Measurements from ENCODE around the gene SLC25A33.

SLC25A33 gene

DNA sequence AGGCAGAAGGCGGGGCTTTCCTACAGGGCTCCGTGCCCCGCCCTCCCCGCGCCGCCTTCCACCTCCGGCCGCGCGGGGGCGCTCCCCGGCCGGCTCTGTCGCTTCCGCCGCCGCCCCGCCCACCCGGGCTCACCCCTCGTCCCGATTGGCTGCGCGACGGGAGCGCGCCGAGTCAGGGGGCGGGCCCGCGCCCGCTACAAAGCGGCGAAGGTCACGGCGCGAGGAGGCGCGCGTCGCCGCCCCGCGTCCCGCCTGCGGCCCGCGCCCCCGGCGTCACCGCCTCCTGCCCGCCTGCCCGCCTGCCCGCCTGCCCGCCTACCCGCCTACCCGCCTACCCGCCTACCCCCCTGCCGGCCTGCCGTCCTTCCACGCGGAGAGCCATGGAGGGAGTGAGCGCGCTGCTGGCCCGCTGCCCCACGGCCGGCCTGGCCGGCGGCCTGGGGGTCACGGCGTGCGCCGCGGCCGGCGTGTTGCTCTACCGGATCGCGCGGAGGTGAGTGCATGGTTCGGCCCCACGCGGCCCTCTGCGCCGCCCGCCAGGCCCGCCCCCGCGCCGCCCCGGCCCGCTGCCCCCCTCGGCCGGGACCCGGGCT is 49.4 kb downstream of the SLC25A33 start, which contains the start of gene TMEM201:
TMEM201 (plus strand) TSS at position 361 of the 593 bp plus-strand sequence; CDS start at position 381, 20 bp downstream.
- peak; percentile 92 for DNase-seq (ENCODE audit: low spot score)

DNA sequence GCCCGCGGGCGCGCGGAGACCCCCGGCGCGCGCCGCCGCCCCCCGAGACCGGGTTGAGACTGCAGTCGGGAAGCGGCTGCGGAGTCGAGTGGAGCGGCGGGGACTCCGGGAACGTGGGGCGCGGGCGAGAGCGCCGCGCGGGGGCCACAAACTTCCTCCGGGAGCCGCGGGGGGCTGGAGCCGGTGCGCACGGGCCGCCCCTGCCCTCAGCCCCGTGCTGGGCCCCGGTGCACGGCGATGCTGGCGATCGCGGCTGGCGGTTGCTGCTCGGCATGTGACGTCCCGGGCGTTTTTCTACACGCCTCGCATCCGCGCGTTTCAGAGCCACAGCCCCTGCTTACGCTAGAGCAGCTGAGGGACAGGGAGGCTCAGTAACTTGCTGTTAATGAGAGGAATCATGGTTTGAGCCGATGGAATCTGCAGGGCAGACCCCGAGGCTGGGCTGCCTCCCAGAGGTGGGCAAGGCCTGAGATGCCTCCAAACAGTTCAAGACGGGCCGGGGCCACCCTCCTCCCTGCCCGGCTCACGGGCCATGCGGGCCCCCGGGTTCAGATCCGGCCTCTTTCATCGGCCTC is 50.0 kb downstream of the SLC25A33 start:
- DNase-seq (ENCODE audit: low spot score), result no peak

DNA sequence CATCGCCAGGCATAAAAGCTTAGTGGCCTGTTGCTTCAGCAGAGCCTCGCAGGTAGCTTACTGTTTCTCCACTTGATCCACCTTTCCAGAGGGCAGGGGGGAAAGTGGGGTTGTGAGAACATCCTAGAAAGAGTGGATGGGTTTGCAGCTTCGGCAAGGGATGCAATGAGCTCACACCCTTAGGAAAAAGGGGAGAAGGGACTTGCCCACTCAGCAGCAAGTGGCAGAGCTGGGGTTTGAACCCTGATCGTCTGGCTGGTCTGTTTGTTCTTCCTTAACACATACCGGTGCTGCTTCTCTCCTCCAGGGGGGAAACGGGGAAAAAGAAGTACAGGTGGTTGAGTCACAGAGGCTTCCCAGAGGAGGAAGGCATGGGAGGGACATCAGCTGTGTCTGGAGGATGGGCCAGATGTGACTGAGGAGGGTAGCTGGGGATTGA is 50.5 kb downstream of the SLC25A33 start:
- DNase-seq (ENCODE audit: low spot score), result no peak

DNA sequence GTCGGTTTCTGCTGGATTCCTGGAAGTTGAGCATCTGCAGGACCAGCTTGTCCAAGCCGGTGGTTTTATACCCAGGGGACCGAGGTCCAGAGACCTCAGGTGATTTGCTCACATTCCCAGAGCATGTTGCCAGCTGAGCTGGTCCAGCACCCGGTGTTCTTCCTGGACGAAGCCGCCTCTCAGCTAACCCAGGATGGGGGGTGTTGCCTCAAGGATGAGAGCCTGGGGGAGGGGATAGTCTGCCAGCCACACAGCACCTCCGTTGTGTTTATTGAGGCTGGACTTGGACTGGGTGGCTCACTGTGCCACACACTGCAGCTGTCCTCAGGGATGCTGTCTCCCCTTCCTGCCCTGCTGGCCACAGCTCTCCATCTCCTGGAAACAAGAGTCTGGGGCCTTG is 50.9 kb downstream of the SLC25A33 start:
- DNase-seq (ENCODE audit: low spot score), result no peak

DNA sequence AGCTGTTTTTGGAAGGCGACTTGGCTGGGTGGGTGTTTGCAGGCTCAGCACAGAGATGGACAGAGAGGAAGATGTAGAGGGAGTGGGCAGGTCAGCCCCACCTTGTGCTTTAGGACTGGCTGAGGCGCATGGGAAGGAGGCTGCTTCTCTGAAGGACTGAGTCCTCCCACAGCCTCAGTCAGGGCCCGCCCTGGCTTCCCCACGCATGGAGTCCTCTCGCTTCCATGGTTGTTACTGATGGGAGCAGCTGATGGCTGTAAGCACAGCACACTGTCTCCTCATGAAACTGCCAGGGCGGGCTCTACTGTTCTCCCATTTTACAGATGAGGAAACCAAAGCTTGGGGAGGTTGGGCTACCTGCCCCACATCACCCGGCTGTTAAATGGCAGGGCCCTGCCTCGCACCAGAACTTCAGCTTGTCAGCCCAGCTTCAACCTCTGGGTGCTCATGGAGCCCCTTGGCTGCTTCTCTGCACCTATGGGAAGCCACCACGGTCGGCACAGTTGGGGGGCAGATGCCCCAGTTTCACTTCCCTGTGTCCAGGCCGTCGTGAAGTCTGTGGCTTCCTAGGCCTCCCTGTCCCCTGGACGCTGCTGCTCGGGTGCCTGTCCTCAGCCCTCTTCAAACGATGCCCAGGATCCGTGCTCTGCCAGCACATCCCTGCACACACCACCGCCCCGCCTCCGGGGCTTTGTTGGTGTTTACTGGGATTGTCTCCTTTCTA is 51.8 kb downstream of the SLC25A33 start:
- no peak for DNase-seq (ENCODE audit: low spot score)

DNA sequence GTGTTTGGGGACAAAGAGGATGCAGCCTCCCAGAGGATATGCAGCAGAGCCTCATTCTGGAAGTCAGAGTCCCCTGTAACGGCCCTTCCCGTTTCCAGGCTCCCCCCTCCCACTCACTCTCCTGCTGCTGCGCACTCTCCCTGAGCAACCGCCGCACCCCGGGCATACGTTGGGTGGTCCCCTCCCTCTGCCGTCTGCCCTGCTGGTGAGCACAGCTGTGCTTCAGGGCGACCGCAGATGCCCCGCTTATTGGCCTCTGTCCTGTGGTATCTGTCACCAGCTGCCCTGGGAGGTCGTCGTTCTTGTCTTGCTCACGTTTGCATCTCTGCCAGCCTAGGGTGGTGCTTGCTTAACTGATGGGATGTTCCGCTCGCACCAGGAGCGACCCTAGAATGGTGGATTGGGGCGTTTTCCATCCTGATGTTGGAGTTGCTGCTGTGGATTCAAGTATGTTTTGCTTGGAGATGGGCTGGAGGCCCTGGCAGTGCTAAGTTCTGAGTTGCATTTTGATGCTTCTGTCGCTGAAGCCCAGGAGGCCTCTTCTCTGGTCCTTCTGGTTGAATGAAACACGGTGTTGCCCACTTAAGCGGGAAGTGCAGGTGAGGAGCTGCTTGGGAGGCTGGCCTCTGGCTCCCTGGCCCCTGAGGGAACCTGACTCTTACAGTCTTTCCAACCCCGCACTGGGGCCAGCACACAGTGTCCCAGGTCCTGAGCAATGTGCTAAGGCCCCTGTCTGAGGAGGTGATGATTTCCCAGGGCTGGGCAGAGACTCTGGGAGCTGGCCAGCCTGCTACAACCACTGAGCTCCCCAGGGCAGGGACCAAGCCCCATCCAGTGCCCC is 52.6 kb downstream of the SLC25A33 start:
- no peak for DNase-seq (ENCODE audit: low spot score)

DNA sequence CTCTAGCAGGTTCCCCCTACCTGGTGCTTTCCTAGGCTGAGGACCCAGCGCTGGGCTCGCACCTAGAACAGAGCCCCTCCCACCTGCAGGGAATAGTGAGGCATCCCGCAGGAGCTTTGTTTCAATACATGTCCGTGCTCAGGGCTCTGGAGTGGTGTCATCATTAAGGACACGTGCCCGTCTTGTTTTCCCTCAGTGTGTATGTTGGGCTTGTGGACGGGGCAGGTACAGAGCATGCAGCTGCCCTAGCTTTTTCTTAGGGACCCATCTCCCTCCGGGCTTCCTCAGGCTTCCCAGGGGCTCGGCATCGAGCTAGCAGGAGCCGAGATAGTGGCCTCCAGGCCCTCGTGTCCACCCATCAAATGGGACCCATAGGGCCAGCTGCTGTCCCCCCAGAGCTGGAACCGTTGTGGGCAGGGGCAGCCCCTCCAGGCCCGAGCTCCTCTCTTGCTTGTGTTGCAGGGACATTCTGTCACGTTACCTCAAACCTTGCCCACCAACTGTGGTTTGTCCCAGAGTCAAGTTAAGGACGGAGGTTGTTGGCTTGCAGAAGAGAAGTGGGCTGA is 53.3 kb downstream of the SLC25A33 start:
- DNase-seq (ENCODE audit: low spot score), result no peak

DNA sequence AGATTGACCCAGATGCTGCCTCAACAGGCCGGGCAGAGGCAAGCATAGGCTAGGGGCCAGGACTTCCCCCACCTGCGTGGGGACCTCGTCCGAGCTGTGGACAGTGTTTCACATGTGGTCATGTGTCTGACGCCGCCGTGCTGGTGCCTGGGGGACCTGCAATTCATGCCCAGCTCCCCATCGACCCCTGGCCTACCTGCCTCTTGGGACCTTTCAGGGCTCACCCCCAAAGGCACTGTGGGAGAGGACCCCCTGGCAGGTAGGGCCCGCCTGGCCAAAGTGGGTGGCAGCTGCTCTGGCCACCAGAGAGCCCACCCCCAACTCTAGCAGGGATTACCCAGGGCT is 53.9 kb downstream of the SLC25A33 start:
- DNase-seq (ENCODE audit: low spot score), result no peak

DNA sequence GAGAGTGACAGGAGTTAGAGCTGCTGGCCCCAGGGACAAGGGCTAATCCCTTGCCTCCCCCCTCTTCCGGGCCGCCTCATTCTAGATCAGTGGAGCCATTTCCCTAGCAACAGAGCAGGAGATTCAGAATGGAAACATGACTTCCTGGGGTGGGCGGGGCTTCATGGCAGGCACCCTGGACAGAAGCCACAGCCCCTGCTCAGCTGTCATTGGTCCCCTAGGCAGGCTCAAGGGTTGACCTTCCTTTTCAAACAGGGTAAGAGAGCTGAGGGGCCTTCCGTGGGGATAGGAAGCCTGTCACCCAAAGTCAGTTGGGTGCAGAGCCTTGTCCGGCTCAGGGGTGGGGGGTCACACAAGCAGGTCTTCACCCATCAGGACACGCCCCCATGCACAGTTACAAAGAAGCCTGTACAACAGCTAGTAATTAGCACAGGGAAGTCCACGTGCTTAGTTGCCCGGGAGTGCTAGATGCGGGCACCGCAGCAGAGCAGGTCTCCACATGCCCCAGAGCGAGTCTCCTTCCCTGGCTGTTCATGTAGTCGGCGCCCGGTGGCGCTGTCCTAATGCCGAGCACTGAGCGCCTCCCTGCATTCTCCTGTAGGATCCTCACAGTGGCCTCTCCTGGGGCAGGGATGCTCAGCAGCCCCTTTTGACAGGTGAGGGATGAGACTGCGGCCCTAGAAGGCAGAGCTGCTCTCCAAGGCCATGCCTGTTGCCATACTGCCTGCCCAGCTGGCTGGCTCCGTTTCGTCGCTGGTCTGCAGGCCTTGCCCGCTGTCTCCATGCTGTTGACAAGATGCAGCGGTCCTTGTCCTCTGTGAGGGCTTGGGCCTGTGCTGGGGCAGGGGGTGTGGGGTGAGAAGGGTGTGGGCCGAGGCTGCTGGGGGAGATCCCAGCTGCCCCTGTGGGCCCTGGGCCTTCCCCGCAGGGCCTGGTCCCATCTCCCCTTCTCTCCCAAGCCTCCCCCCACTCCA is 54.5 kb downstream of the SLC25A33 start:
- DNase-seq (ENCODE audit: low spot score), result peak; percentile 69

DNA sequence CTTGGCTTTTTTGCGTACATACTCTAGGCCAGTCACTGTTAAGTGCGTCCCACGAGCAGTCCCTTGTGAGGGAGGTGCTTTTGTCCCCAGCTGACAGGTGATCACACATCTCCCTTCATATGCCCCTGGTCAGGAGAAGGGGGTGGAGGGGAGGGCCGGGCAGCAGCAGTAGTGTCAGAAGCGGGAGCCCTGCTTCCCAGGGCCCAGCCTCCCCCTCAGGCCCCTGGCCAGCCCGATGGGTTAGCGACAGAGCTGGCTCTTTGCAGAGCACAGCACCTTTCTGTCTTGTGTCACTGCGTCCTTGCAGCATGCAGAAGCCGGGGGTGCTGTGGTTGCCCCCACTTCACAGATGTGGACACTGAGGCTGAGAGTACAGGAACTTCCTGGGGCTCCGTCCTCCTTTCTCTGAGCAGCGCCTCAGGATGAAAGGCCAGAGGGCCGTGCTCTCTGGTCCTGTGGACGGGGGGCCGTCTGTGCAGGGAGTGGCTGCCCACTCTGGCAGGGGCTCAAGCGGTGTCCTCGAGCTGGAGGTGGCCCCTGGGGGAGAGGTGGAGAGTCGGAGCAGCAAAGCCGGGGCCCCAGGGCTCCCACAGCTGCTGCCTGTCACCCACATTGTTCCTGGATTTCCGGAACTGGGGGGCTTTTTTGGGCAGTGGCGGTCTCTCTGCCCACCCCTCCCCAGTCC is 55.3 kb downstream of the SLC25A33 start:
- DNase-seq (ENCODE audit: low spot score), result no peak

DNA sequence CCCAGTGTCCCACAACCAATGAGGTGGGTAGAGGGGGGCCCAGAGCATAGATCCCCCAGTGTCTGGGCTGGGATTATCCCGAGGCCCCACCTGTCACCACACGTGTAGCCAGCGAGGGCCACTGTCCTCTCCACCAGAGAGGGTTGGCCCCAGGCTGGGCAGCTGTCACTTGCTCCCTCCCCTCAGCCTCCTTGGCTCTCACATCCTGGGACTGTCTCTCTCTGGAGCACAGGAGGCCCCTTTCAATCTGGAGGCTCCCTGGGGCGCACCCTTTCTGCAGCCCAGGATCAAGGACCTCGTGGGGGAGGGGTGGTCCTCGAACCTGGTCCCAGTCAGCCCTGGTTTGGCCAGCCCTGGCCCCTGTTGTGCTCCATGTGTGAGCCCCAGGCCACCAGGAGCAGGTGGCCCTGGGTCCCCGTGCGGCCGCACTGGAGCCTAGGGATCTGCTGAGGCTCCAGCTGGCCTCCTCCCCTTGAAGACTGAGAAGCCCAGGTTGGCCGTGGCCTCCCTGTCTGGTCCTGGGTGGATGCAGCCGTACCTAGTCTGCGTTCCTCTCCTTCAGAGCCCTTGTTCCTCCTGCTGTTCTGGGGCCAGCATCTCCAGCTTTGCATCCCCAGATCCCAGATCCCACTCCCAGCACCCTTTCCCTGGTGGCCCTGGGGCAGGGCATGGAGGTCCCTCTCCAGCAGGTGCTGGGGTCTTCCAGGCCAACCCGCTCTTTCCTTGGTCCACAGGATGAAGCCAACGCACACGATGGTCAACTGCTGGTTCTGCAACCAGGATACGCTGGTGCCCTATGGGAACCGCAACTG is 56.1 kb downstream of the SLC25A33 start:
- no peak for DNase-seq (ENCODE audit: low spot score)

DNA sequence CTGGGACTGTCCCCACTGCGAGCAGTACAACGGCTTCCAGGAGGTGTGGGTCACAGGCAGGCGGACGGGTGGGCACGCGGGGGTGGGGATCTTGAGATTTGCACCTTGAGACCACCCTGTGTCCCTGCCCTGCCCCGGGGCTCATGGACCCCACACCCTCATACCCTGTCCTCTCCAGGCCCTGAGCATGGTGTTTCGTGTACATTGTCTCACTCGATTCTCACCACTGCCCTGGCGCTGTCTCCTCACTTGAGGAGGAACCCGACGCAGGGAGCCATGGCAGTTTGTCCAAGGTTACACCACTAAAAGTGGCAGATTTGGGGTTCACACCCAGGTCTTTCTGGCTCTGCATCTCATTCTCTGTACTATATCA is 56.7 kb downstream of the SLC25A33 start:
- DNase-seq (ENCODE audit: low spot score), result no peak

DNA sequence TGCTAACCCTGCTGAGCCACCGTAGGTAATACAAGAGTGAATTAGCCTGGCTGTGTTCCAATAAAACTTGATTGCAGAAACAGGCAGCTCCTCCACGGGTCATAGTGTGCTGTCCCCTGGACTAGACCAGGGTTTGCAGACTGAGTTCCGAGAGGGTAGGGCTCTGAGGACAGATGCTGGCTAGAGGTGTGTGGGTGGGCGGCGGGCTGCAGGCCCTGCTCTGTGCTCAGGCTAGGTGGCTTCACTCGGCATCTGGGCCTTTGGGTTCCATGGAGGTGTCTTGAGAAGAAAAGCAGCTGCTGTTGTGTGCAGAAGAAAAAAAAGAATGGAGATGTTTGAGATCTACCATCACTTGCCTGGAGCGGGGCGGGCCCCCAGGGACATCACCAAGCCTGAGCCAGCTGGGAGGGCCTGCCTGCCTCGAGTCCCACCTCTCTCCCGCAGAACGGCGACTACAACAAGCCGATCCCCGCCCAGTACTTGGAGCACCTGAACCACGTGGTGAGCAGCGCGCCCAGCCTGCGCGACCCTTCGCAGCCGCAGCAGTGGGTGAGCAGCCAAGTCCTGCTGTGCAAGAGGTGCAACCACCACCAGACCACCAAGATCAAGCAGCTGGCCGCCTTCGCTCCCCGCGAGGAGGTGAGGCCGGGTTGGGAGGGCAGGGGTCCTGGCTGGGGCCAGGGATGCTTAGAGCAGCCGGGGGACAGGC is 57.3 kb downstream of the SLC25A33 start:
- no peak for DNase-seq (ENCODE audit: low spot score)

DNA sequence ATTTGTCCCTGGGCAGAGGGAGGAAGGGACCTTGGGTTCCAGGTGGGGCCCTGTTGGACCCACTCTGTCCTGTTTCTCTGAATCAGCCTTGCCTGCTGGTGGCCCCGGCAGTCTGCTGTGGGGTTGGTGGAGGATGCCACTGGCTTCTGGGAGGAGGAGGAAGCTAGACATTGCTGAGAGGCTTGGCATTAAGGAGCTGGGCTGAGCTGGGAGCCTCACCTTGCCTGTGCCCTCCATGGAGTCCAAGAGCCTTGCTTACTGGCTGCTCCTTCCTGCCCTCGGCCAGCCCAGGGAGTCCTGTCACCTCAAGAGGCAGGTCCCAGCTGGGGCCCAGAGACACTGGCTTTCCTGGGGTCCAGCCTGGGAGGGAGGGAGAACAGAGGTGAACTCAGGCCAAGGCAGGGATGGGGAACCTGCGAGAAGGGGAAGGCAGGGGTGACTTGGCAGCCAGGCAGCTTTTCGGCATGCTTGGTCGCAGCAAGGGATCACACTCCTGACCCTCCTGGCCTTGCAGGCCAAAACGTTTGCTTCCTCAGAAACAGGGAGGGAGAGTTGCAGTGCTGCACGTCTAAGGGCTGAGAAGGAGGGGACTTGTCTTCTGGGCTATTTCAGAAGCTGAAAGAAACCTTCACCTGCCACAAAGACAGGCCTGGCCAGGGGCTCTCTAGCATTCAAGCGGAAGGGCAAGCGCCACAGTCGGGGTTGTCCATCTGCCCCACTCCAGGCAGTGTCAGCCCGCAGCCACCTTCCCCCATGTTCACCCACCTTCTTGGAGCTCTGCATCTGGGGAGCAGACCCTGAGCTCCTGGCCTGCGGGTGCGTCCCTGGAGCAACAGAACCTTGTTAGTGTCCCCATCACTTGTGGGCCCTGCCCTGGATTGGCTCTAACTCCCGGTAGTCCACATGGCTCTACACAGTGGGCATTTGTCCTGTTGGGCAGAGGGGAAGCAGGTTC is 58.4 kb downstream of the SLC25A33 start:
- DNase-seq (ENCODE audit: low spot score), result no peak

DNA sequence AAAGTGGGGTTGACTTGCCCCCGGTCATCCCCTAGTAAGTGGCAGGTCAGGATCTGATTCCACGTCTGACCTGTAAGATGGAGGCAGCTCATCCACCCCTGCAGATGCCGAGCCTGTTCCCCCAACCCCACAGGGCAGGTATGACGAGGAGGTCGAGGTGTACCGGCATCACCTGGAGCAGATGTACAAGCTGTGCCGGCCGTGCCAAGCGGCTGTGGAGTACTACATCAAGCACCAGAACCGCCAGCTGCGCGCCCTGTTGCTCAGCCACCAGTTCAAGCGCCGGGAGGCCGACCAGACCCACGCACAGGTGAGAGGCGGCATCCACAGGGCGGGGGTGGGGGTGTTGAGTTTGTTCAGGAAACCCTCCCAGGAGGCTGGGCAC is 59.0 kb downstream of the SLC25A33 start:
- DNase-seq (ENCODE audit: low spot score), result no peak

DNA sequence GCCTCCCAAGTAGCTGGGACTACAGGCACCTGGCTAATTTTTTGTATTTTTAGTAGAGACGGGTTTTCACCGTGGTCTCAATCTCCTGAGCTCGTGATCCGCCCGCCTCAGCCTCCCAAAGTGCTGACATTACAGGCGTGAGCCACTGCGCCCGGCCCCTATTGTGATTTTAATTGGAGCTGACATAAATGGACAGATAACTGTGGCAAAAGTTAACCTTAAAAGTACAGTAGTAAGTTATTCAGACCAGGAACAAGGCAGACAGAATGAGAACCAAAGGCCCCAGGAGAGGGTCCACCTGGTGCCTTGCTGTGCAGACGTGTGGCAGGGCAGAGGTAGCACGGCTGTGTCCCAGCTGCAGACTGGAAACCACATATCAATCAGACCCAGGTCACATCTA is 60.5 kb downstream of the SLC25A33 start:
- DNase-seq (ENCODE audit: low spot score), result no peak

DNA sequence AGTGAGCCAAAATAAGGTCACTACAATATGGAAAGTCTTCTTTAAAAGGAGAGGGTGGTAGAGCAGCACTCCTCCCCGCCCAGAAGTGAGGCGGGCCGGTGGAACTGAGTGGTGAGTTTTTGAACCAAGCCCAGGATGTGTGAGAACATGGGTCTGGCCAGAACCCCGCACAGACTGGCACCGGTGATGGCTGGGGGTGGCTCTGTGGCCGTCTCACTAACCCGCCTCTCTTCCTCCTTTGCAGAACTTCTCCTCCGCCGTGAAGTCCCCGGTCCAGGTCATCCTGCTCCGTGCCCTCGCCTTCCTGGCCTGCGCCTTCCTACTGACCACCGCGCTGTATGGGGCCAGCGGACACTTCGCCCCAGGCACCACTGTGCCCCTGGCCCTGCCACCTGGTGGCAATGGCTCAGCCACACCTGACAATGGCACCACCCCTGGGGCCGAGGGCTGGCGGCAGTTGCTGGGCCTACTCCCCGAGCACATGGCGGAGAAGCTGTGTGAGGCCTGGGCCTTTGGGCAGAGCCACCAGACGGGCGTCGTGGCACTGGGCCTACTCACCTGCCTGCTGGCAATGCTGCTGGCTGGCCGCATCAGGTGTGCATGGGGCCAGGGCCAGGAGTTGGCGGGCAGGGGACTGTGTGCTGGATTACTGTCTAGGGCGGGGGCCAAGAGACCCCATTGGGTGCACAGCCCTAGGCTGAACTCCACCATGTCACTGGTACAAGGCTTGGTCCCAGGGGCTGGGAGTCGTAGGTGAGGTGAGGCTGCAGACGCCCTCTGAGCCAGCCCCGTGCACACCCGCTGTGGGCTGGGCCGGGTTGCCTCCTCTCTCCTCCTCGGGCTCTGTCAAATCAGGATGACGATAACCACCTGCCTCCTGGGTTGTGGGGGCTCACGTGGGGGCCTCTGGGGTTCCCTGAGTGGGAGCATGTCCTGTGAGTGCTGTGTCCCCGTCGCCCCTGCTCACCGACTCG is 61.9 kb downstream of the SLC25A33 start:
- DNase-seq (ENCODE audit: low spot score), result no peak

Measured in pons (tissue), 1 donor.